Measurements from ENCODE around the gene COL5A2.

- TF ChIP-seq, protein P1, sequence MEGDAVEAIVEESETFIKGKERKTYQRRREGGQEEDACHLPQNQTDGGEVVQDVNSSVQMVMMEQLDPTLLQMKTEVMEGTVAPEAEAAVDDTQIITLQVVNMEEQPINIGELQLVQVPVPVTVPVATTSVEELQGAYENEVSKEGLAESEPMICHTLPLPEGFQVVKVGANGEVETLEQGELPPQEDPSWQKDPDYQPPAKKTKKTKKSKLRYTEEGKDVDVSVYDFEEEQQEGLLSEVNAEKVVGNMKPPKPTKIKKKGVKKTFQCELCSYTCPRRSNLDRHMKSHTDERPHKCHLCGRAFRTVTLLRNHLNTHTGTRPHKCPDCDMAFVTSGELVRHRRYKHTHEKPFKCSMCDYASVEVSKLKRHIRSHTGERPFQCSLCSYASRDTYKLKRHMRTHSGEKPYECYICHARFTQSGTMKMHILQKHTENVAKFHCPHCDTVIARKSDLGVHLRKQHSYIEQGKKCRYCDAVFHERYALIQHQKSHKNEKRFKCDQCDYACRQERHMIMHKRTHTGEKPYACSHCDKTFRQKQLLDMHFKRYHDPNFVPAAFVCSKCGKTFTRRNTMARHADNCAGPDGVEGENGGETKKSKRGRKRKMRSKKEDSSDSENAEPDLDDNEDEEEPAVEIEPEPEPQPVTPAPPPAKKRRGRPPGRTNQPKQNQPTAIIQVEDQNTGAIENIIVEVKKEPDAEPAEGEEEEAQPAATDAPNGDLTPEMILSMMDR (conservative IDR thresholded peaks at IDR 0.05; ENCODE audit: low read length) = peak; percentile 46; the same call in 1 of the 2 replicates
- TF ChIP-seq EZH2phosphoT487 (IDR thresholded peaks at IDR 0.05; ENCODE audit: borderline replicate concordance) = no peak
Observed at GRCh38 chr2:189115126-189115525, 64.4 kb downstream of the COL5A2 start.
